ENCODE data around the gene SAMHD1. TPM values are rescaled to one million over a fixed set of nuclear protein-coding genes. Genes with fewer than 3 reads are reported as not detected.
A peak's percentile ranks its signal among the peaks of the same experiment; 100 is the strongest.
"Not testable (repeated sequence)": the region's sequence is repeated elsewhere in the genome, so short reads cannot be mapped to it uniquely, and the experiment has no call there.

SAMHD1 gene
- total RNA-seq, result 10 to 100 TPM; 30.8 to 36.1 (median 32.3) TPM

DNA sequence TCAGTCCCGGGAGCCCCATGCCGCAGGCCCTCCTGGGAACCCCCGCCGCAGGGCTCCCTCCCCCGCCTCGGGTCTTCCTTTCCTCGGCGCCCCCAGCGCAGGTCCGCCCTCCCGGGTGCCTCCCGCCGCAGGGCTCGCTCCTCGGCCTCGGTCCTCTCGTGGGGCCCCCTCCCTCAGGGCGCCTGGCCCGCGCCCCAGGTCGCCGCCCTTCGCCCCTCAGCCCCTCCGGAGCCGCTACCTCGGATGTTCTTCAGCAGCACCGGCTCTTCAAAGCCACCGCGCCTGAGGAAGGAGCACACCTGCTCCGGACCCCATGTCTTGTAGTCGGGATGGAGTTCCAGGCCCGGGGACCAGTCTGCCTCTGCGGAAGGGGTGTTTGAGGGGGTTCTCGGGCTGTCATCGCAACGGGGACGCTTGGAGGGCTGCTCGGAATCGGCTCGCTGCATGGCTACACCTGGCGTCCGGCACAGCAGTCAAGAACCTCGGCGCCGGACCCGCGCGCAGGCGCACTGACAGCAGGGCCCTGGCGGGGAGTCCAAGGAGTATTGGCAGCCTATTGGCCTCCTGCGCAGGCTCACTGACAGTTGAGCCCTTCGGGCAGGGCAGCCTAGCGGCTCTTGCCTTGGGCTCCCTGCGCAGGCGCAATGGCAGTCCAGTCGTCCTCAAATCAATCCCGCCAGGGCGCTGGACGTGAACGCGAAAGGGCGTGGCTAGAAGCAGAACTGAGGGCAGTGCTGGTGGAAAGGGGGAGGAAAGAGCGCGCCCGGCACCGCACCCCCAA is at the start of gene SAMHD1:
Gene SAMHD1, minus strand, starts transcription at position 511 of the 781 bp plus-strand sequence. Its CDS starts 65 bp downstream, at position 446.
- peak within 1 kb of the TSS; percentile 98 for H3K4me3 Mint-ChIP-seq
- peaks cover 46% of the 10 kb centered on the region for H3K4me1 Mint-ChIP-seq (ENCODE audit: low read depth)
- peak; percentile 77 for DNase-seq

GRCh38 chr20:37000171-37000570 is 48.7 kb upstream of the SAMHD1 start:
- peaks cover 12% of the 10 kb centered on the region for H3K4me1 Mint-ChIP-seq (ENCODE audit: low read depth)
- peaks cover 27% of the 10 kb centered on the region for H3K36me3 Mint-ChIP-seq (ENCODE audit: insufficient read depth)
- ATAC-seq; H3K27me3 Mint-ChIP-seq (ENCODE audit: low read depth); H3K9me3 Mint-ChIP-seq; H3K4me3 Mint-ChIP-seq; DNase-seq: not testable (repeated sequence)

More for the DNA sequence above, at the start of gene SAMHD1:
- Mint-ChIP-seq H3K36me3 (ENCODE audit: insufficient read depth) (peaks cover 4% of the 10 kb centered on the region), H3K27me3 (ENCODE audit: low read depth) (no peaks in the 10 kb centered on the region), H3K9me3 (no peaks in the 10 kb centered on the region)
- ATAC-seq, result peak; percentile 96 to 97

- DNase-seq (no peak), ATAC-seq (no peak)
- peaks cover 4% of the 10 kb centered on the region for H3K9me3 Mint-ChIP-seq
- peaks cover 16% of the 10 kb centered on the region for H3K4me1 Mint-ChIP-seq (ENCODE audit: low read depth)
- H3K36me3 Mint-ChIP-seq (ENCODE audit: insufficient read depth), result peaks cover 35% of the 10 kb centered on the region
- H3K27me3 Mint-ChIP-seq (ENCODE audit: low read depth), result no peaks in the 10 kb centered on the region
- H3K4me3 Mint-ChIP-seq, result no peak overlapping the region
These were observed 47.1 kb upstream of the SAMHD1 start for GRCh38 chr20:36998652-36999051.

GRCh38 chr20:36997121-36997520 is 45.6 kb upstream of the SAMHD1 start:
- no peak overlapping the region for H3K4me3 Mint-ChIP-seq
- no peak for DNase-seq
- no peak for ATAC-seq
- peaks cover 31% of the 10 kb centered on the region for H3K36me3 Mint-ChIP-seq (ENCODE audit: insufficient read depth)
- H3K4me1 Mint-ChIP-seq (ENCODE audit: low read depth), result peaks cover 16% of the 10 kb centered on the region
- H3K9me3 Mint-ChIP-seq, result peaks cover 12% of the 10 kb centered on the region
- H3K27me3 Mint-ChIP-seq (ENCODE audit: low read depth), result no peaks in the 10 kb centered on the region

- peaks cover 12% of the 10 kb centered on the region for H3K9me3 Mint-ChIP-seq
- DNase-seq; ATAC-seq; H3K27me3 Mint-ChIP-seq (ENCODE audit: low read depth); H3K4me3 Mint-ChIP-seq: not testable (repeated sequence)
- H3K4me1 Mint-ChIP-seq (ENCODE audit: low read depth), result peaks cover 30% of the 10 kb centered on the region
- H3K36me3 Mint-ChIP-seq (ENCODE audit: insufficient read depth), result peaks cover 31% of the 10 kb centered on the region
These were observed 42.7 kb upstream of the SAMHD1 start for GRCh38 chr20:36994221-36994620.

- Mint-ChIP-seq H3K27me3 (ENCODE audit: low read depth) (no peaks in the 10 kb centered on the region), H3K4me1 (ENCODE audit: low read depth) (peaks cover 34% of the 10 kb centered on the region), H3K36me3 (ENCODE audit: insufficient read depth) (peaks cover 32% of the 10 kb centered on the region), H3K4me3 (no peak overlapping the region), H3K9me3 (peaks cover 12% of the 10 kb centered on the region)
- ATAC-seq (no peak), DNase-seq (no peak)
These were observed 41.4 kb upstream of the SAMHD1 start for GRCh38 chr20:36992802-36993334.

DNA sequence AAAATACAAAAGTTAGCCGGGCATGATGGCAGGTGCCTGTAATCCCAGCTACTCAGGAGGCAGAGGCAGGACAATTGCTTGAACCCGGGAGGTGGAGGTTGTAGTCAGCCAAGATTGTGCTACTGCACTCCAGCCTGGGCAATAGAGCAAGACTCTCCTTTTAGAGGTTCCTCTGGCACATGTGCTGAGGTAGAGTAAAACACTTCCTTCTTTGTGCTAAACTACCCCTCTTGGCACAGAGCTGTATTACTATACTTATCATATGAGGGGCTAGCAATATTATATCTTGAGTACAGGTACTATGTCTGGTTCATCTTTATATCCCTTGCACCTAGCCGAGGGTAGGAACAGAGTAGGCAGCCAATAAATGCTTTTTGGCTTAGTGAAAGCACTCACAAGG is 40.2 kb upstream of the SAMHD1 start:
- Mint-ChIP-seq H3K27me3 (ENCODE audit: low read depth) (no peaks in the 10 kb centered on the region), H3K4me1 (ENCODE audit: low read depth) (peaks cover 37% of the 10 kb centered on the region), H3K9me3 (peaks cover 12% of the 10 kb centered on the region), H3K36me3 (ENCODE audit: insufficient read depth) (peaks cover 27% of the 10 kb centered on the region), H3K4me3 (no peak overlapping the region)
- ATAC-seq (no peak), DNase-seq (no peak)

GRCh38 chr20:36989797-36990196 is 38.3 kb upstream of the SAMHD1 start:
- peaks cover 15% of the 10 kb centered on the region for H3K36me3 Mint-ChIP-seq (ENCODE audit: insufficient read depth)
- H3K4me3 Mint-ChIP-seq, result no peak overlapping the region
- ATAC-seq (no peak), DNase-seq (no peak)
- H3K27me3 Mint-ChIP-seq (ENCODE audit: low read depth), result no peaks in the 10 kb centered on the region
- H3K4me1 Mint-ChIP-seq (ENCODE audit: low read depth), result peaks cover 34% of the 10 kb centered on the region
- H3K9me3 Mint-ChIP-seq, result peaks cover 7% of the 10 kb centered on the region

- H3K27me3 Mint-ChIP-seq (ENCODE audit: low read depth), result no peaks in the 10 kb centered on the region
- H3K4me1 Mint-ChIP-seq (ENCODE audit: low read depth), result peaks cover 34% of the 10 kb centered on the region
- H3K9me3 Mint-ChIP-seq, result peaks cover 7% of the 10 kb centered on the region
- no peak overlapping the region for H3K4me3 Mint-ChIP-seq
- peak; percentile 41 to 48 for ATAC-seq
- H3K36me3 Mint-ChIP-seq (ENCODE audit: insufficient read depth), result peaks cover 11% of the 10 kb centered on the region
- DNase-seq, result no peak
These were observed 37.0 kb upstream of the SAMHD1 start for GRCh38 chr20:36988494-36988966.

- Mint-ChIP-seq H3K36me3 (ENCODE audit: insufficient read depth) (peaks cover 4% of the 10 kb centered on the region), H3K27me3 (ENCODE audit: low read depth) (no peaks in the 10 kb centered on the region), H3K4me1 (ENCODE audit: low read depth) (peaks cover 20% of the 10 kb centered on the region), H3K4me3 (no peak overlapping the region), H3K9me3 (no peaks in the 10 kb centered on the region)
- ATAC-seq (no peak), DNase-seq (no peak)
These were observed 32.7 kb upstream of the SAMHD1 start for GRCh38 chr20:36984257-36984638.

DNA sequence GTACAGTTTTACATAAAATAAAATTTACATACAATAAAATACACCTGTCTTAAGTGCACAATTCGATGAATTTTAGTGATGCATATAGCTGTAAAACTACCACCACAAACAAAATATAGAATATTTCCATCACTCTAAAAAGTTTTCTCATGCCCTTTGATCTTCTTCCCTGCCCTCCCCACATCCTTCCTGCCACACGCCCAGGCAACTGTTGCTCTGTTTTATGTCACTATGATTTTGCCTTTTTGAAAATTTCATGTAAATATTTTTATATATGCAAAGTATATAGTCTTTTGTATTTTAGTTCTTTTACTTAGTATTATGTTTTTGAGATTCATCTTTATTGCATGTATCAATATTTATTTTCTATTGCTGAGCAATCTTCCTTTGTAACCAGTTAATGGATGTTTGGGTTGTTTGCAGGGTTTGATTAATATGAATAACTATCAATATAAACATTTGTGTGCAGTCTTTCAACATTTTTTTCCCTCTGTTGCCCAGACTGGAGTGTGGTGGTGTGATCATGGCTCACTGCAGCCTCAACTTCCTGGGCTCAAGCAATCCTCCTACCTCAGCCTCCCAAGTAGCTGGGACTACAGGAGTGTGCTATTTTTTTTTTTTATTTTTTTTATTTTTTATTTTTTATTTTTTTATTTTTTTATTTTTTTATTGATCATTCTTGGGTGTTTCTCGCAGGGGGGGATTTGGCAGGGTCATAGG is 23.8 kb upstream of the SAMHD1 start:
- peak; percentile 46 for DNase-seq
- Mint-ChIP-seq H3K4me3 (no peak overlapping the region), H3K4me1 (ENCODE audit: low read depth) (peaks cover 52% of the 10 kb centered on the region), H3K9me3 (no peaks in the 10 kb centered on the region), H3K36me3 (ENCODE audit: insufficient read depth) (no peaks in the 10 kb centered on the region), H3K27me3 (ENCODE audit: low read depth) (no peaks in the 10 kb centered on the region)
- ATAC-seq, result peak; percentile 54 to 55

DNA sequence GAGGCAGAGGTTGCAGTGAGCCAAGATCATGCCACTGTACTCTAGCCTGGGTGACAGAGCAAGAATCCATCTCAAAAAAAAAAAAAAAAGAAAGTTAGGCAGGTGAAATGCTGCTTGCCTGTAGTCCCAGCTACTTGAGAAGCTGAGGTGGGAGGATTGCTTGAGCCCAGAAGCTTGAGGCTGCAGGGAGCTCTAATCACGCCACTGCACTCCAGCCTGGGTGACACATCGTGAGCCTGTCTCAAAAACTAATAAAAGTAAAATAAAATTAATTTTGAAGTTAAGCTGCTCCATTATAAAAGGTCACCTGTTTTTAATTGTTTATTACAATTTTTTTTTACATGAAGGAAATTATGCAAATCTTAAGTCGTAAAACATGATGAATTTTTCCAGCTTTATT is 23.2 kb upstream of the SAMHD1 start:
- no peak overlapping the region for H3K4me3 Mint-ChIP-seq
- no peak for DNase-seq

DNA sequence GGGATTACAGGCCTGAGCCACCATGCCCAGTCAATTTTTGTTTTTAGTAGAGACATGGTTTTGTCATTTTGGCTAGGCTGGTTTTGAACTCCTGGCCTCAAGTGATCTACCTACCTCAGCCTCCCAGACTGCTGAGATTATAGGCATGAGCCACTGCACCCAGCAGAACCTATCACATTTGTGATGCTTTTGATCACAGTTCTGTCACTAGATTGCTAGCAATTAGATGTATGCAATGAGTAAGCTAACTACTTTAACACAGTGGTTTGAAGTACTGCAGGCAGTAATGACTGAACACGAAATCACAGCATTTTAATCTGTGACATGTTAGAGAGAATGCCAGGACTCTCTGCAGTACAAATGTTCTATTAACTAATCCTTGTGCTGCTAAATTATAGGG is 19.6 kb upstream of the SAMHD1 start:
- Mint-ChIP-seq H3K27me3 (ENCODE audit: low read depth) (no peaks in the 10 kb centered on the region), H3K36me3 (ENCODE audit: insufficient read depth) (no peaks in the 10 kb centered on the region), H3K4me3 (no peak overlapping the region), H3K9me3 (no peaks in the 10 kb centered on the region), H3K4me1 (ENCODE audit: low read depth) (peaks cover 80% of the 10 kb centered on the region)
- DNase-seq (no peak), ATAC-seq (peak; percentile 55 to 57)

More for the DNA sequence above, 23.2 kb upstream of the SAMHD1 start:
- Mint-ChIP-seq H3K27me3 (ENCODE audit: low read depth) (no peaks in the 10 kb centered on the region), H3K9me3 (no peaks in the 10 kb centered on the region), H3K36me3 (ENCODE audit: insufficient read depth) (no peaks in the 10 kb centered on the region), H3K4me1 (ENCODE audit: low read depth) (peaks cover 58% of the 10 kb centered on the region)
- ATAC-seq, result no peak

DNA sequence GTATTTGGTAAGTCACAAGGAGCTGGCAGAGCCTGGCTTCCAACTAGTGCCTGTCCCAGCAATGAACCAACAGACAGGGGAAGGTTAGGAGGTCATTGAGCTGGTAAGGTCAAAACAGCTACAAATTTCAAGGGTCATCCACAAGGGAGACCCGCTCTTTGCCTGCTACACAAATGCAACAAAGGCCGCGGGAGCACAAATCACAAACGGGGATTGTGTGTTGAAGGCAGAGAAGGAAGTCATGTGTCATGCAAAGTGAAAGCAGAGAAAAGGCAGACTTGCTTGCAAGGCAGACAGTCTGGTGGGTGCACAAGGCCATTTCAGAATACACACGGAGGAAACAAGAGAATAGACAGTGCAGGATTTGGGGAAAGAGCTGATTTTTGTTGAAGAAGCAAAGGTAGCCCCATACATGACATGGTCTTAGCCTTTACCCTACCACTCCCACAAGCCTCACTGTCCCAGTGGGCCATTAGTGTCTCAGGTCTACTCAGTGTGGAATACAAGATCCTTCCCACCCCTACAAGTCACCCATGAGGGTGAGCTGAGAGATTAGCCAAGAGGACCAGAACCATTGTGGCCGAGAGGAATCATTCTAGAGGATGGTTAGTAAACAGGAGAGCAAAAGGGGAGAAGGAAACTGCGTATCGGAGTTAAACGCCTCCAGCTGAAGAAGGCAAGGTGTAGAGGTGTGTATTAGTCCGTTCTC is 18.1 kb upstream of the SAMHD1 start:
- Mint-ChIP-seq H3K4me3 (peak overlapping the region; percentile 71), H3K9me3 (no peaks in the 10 kb centered on the region), H3K36me3 (ENCODE audit: insufficient read depth) (no peaks in the 10 kb centered on the region), H3K4me1 (ENCODE audit: low read depth) (peaks cover 71% of the 10 kb centered on the region), H3K27me3 (ENCODE audit: low read depth) (no peaks in the 10 kb centered on the region)
- ATAC-seq, result peak; percentile 66 to 76
- peak; percentile 25 for DNase-seq
